NCI-H1105 (cell line): ENCODE measurements around the gene ERF.
A peak's percentile ranks its signal among the peaks of the same experiment; 100 is the strongest.
"Not testable (repeated sequence)": the region's sequence is repeated elsewhere in the genome, so short reads cannot be mapped to it uniquely, and the experiment has no call there.

Experiments
- DNase-seq: peaks from one replicate; lab custom pipeline; 2025; lab: John Stamatoyannopoulos, UW

Gene ERF

GRCh38 chr19:42275103-42275502 lies 20.2 kb upstream of the ERF start:
- DNase-seq: no peak

GRCh38 chr19:42274065-42274682 lies 19.2 kb upstream of the ERF start:
- no peak for DNase-seq

- DNase-seq: no peak
Measured at GRCh38 chr19:42273407-42274064, 18.6 kb upstream of the ERF start.

GRCh38 chr19:42272989-42273406 lies 18.1 kb upstream of the ERF start:
- DNase-seq: no peak

- DNase-seq: no peak
Measured at GRCh38 chr19:42272535-42272897, 17.6 kb upstream of the ERF start.

GRCh38 chr19:42271861-42272534 lies 17.1 kb upstream of the ERF start:
- DNase-seq: no peak

- DNase-seq: no peak
Measured at GRCh38 chr19:42271045-42271419, 16.1 kb upstream of the ERF start.

GRCh38 chr19:42270346-42271044 lies 15.6 kb upstream of the ERF start:
- DNase-seq: no peak

- no peak for DNase-seq
Measured at GRCh38 chr19:42269478-42270345, 14.8 kb upstream of the ERF start.

GRCh38 chr19:42268704-42269477 lies 14.0 kb upstream of the ERF start, which contains the start of gene CIC:
CIC (plus strand) TSS chr19:42269252; CDS start chr19:42271784, 2,532 bp downstream.
- peak; percentile 100 for DNase-seq

- peak; percentile 100 for DNase-seq
Measured at GRCh38 chr19:42268142-42268703, 13.3 kb upstream of the ERF start.

GRCh38 chr19:42267644-42268141 lies 12.8 kb upstream of the ERF start:
- no peak for DNase-seq

GRCh38 chr19:42266928-42267603 lies 12.1 kb upstream of the ERF start:
- not testable (repeated sequence) for DNase-seq

- DNase-seq: not testable (repeated sequence)
Measured at GRCh38 chr19:42266105-42266504, 11.2 kb upstream of the ERF start.

- no peak for DNase-seq
Measured at GRCh38 chr19:42261763-42262162, 6.8 kb upstream of the ERF start.

- DNase-seq: not testable (repeated sequence)
Measured at GRCh38 chr19:42257842-42258241, 2.9 kb upstream of the ERF start.

GRCh38 chr19:42255766-42256745 lies 1.1 kb upstream of the ERF start:
- DNase-seq: no peak

- DNase-seq: peak; percentile 28
Measured at GRCh38 chr19:42254089-42254849, 659 bp downstream of the ERF start.
